Pancreas (tissue), 10 donors: Measurements from ENCODE around the gene TP53I13. TPM values are rescaled to one million over a fixed set of nuclear protein-coding genes. Genes with fewer than 3 reads are reported as not detected.

Experiments used
- ATAC-seq, 4 donors: fragments of 200-7000 bp; cut with Tn5 transposase; one replicate each; pipeline versions ENCODE4 v1.8.0 to v1.9.1; 2020; ENCODE audit warnings: mild to moderate bottlenecking in 4 of 4, moderate library complexity in 4 of 4
- DNase-seq, 6 donors: peaks; one replicate each; pipeline ENCODE4 v3.0.0-alpha.2; 2020
- FAIRE-seq: peaks from 2 replicates; lab custom pipeline; 2012; peaks lifted over from hg19 to GRCh38; lab: Jason Lieb, UNC
- H3K27ac ChIP-seq, 4 donors: fragments of 200-600 bp; sonication (generic); 1 replicate in 3 of 4; 2 replicates in 1 of 4; pipeline versions ENCODE4 v1.5.0 to v1.8.0; 2020
- H3K27me3 ChIP-seq, 4 donors: fragments of 200-600 bp; one replicate each; pipeline ENCODE4 v1.8.0; 2021
- H3K36me3 ChIP-seq, 3 donors: fragments of 200-600 bp; sonication (generic) in 1 of 3; one replicate each; pipeline versions ENCODE4 v1.5.0 to v1.8.0; 2020 to 2021
- H3K4me1 ChIP-seq, 3 donors: fragments of 200-600 bp; one replicate each; pipeline ENCODE4 v1.8.0; 2021
- H3K4me3 ChIP-seq, 4 donors: fragments of 200-600 bp; sonication (generic) in 2 of 4; one replicate each; pipeline versions ENCODE4 v1.5.0 to v1.8.0; 2020 to 2021
- H3K9me3 ChIP-seq, 4 donors: fragments of 200-600 bp; one replicate each; pipeline ENCODE4 v1.8.0; 2021
- WGBS, 2 donors: extraction: QIAGEN DNeasy Blood & Tissue Kit; methylation state at CpG; one replicate each; pipeline ENCODE4 v1.1.7; 2013; 5-methylcytosine and 5-hydroxymethylcytosine counted together
- intact Hi-C, 3 donors: fragments of 100-400 bp; cut with DNase I; formaldehyde crosslinking; loops; one replicate each; pipeline versions ENCODE4 v1.11.1 to v1.14.2; 2022
- polyA plus RNA-seq, 2 donors: library from polyadenylated mRNA; stranded (reverse); fragments of 200-250 nt; gene quantifications; one replicate each; pipeline ENCODE4 v1.2.3, GENCODE V29; 2013
- total RNA-seq, 6 donors: library from RNA; stranded (reverse); fragmentation: NEBNext Ultra II Directional in 4 of 6; extraction: Animal tissue kit (Norgen Biotek cat#: 25700) in 4 of 6; gene quantifications; one replicate each; pipeline versions ENCODE4 v1.2.1 to v1.2.4, GENCODE V29; 2021 to 2023
- TF ChIP-seq, protein P1 (sequence below), 4 donors: fragments of 200-600 bp; sonication (generic) in 3 of 4; IDR thresholded peaks; one replicate each; pipeline versions ENCODE4 v1.5.0 to v1.8.0; 2021; ENCODE audit warnings: antibody characterized with exemption in 4 of 4
- donor health status: healthy with polysubstance abuse.
- donor health status: DM: no; HTN: no; CAD: no; lungs with moderate emphysema.
- donor health status: DM: no; HTN: no; CAD: no.
- donor health status: control.
- donor health status: control.
- donor health status: Bipolar disorder and iron deficiency.
- donor health status: DM: yes; HTN: yes; CAD: no.
- donor health status: DM: no; HTN: no; CAD: no.
- donor health status: DM: no; HTN: no; CAD: no.
- donor health status: DM: yes; HTN: yes; CAD: no.

The TP53I13 gene
- total and polyA plus RNA-seq, 8 donors, result 16.5 to 176 (median 23.5) TPM

DNA sequence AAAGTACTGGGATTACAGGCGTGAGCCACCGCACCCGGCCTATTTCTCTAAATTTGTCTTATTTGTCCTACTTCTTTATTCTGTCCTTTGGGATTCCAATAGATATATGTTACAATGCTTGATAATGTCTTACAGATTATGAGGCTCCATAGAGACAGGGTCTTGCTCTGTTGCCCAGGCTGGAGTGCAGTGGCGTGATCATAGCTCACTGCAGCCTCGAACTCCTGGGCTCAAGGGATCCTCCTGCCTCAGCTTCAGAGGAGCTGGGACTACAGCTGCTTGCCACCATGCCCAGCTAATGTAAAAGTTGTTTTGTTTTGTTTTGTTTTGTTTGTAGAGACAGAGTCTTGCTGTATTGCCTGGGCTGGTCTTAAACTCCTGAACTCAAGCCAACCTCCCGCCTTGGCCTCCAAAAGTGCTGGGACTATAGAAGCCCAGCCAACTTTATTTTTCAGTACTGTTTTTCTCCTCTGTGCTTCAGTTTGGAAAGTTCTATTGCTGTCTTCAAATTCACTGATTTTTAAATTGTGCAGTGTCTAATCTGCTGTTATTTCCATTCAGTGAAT is 34.7 kb downstream of the TP53I13 start:
- TF ChIP-seq, protein P1, sequence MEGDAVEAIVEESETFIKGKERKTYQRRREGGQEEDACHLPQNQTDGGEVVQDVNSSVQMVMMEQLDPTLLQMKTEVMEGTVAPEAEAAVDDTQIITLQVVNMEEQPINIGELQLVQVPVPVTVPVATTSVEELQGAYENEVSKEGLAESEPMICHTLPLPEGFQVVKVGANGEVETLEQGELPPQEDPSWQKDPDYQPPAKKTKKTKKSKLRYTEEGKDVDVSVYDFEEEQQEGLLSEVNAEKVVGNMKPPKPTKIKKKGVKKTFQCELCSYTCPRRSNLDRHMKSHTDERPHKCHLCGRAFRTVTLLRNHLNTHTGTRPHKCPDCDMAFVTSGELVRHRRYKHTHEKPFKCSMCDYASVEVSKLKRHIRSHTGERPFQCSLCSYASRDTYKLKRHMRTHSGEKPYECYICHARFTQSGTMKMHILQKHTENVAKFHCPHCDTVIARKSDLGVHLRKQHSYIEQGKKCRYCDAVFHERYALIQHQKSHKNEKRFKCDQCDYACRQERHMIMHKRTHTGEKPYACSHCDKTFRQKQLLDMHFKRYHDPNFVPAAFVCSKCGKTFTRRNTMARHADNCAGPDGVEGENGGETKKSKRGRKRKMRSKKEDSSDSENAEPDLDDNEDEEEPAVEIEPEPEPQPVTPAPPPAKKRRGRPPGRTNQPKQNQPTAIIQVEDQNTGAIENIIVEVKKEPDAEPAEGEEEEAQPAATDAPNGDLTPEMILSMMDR (IDR thresholded peaks at IDR 0.05), result no peak
- DNase-seq, result no peak
- H3K4me1 ChIP-seq, result no peaks in the 10 kb centered on the region
- H3K27me3 ChIP-seq, result no peaks in the 10 kb centered on the region
- no peaks in the 10 kb centered on the region for H3K9me3 ChIP-seq
- H3K4me3 ChIP-seq, result no peak overlapping the region
- intact Hi-C loops, result no loop called here
- no peak for FAIRE-seq
- no peak for ATAC-seq
- WGBS, 2 donors, result 92 to 94% methylated on average over 6 of the region's 6 CpGs
- H3K36me3 ChIP-seq, result no peaks in the 10 kb centered on the region
- H3K27ac ChIP-seq, result no peak overlapping the region

DNA sequence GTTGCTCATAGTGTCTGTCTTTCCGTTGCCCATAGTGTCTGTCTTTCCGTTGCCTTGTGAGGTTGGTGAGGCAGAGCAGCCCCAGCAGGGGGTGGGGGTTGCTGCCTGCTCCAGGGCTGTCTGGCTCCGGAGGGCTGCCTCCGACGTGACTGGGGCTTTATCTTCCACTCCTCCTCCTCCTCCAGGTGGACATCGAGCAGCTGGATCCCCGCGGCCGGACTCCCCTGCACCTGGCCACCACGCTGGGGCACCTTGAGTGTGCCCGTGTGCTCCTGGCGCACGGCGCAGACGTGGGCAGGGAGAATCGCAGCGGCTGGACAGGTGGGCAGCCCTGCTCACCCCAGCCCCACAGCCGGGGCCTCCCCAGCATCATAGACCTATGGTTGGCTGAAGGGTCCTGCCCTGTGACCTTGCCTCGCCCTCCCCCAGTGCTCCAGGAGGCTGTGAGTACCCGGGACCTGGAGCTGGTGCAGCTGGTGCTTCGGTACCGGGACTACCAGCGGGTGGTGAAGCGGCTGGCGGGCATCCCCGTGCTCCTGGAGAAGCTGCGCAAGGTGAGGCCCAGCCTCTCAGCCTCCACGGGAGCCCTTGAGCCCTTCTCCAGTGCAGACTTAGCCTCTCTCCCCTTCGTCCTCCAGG is 39.2 kb downstream of the TP53I13 start:
- H3K27ac ChIP-seq, result no peak overlapping the region
- peak in 2 of 6 donors; percentile 44 to 46 for DNase-seq
- H3K36me3 ChIP-seq, result no peaks in the 10 kb centered on the region
- intact Hi-C loops, result no loop called here
- FAIRE-seq, result no peak
- H3K27me3 ChIP-seq, result no peaks in the 10 kb centered on the region
- ATAC-seq, result no peak
- H3K4me3 ChIP-seq, result no peak overlapping the region
- H3K9me3 ChIP-seq, result no peaks in the 10 kb centered on the region
- TF ChIP-seq, protein P1 (IDR thresholded peaks at IDR 0.05), result no peak
- 80 to 82% methylated on average over 26 to 29 of the region's 29 CpGs for WGBS, 2 donors
- H3K4me1 ChIP-seq, result no peaks in the 10 kb centered on the region

DNA sequence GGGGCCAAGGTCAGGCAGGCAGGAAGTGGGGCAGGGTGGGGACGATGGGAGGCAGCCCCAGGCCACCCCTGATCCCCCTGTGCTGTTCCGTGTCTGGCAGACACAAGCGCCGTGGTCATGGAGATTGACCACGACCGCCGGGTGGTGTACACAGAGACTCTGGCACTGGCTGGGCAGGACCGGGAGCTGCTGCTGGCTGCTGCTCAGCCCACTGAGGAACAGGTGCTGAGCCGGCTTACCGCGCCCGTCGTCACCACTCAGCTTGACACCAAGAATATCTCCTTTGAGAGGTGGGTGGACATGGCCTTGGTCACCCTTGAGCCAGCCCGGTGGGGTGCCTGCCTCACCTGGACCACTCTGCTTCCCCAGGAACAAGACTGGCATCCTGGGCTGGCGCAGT is 40.5 kb downstream of the TP53I13 start:
- Histone ChIP-seq H3K4me1 (peaks cover 3 to 12% (median 11%) of the 10 kb centered on the region in 3 donors), H3K27ac (no peak overlapping the region), H3K36me3 (no peaks in the 10 kb centered on the region), H3K9me3 (no peaks in the 10 kb centered on the region), H3K27me3 (no peaks in the 10 kb centered on the region), H3K4me3 (no peak overlapping the region)
- WGBS, 2 donors, result 86 to 90% methylated on average over 15 of the region's 15 CpGs
- intact Hi-C loops, result no loop called here
- no peak for ATAC-seq
- peak in 1 of 6 donors; percentile 50 for DNase-seq
- TF ChIP-seq, protein P1 (IDR thresholded peaks at IDR 0.05), result no peak
- FAIRE-seq, result no peak

DNA sequence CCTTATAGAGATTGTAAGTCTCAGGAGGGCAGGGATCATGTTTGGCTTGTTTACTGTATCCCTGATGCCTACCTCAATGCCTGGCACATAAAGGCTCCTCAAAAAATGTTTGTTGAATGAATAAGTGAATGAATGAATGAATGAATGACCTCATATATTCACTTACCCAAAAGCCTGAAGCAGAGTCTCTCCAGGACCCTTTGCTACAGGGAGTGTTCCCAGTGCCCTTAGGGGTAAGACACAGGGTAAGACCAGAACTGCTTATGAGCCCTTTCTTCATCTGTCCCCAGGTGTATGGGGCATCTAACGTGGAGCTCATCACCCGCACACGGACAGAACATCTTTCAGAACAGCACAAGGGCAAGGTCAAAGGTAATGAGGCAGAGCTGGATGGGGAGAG is 41.9 kb downstream of the TP53I13 start:
- intact Hi-C loops, result no loop called here
- no peak for FAIRE-seq
- H3K27ac ChIP-seq, result no peak overlapping the region
- no peak overlapping the region for H3K4me3 ChIP-seq
- TF ChIP-seq, protein P1 (IDR thresholded peaks at IDR 0.05), result no peak
- no peak for ATAC-seq
- 72 to 73% methylated on average over 3 of the region's 3 CpGs for whole genome bisulfite sequencing, 2 donors
- no peaks in the 10 kb centered on the region for H3K27me3 ChIP-seq
- H3K36me3 ChIP-seq, result no peaks in the 10 kb centered on the region
- peaks cover 3 to 12% (median 11%) of the 10 kb centered on the region in 3 donors for H3K4me1 ChIP-seq
- no peak for DNase-seq
- no peaks in the 10 kb centered on the region for H3K9me3 ChIP-seq
